Hepatocyte (in vitro differentiated cells): Measurements from ENCODE around the gene PTPN1.

ENCODE experiments used
- CTCF ChIP-seq: fragments of 200-600 bp; sonication (generic); IDR thresholded peaks from 2 replicates; pipeline ENCODE4 v1.5.1; 2016; ENCODE audit warnings: antibody characterized with exemption, mild to moderate bottlenecking; ENCODE audit not compliant: poor library complexity
- EZH2 ChIP-seq: fragments of 200-600 bp; sonication (generic); IDR thresholded peaks from 2 replicates; pipeline ENCODE4 v1.6.1; 2016; ENCODE audit warnings: antibody characterized with exemption, mild to moderate bottlenecking, borderline replicate concordance
- EZH2phosphoT487 ChIP-seq: fragments of 200-600 bp; sonication (generic); IDR thresholded peaks from one replicate; pipeline ENCODE4 v1.6.1; 2018; ENCODE audit warnings: antibody characterized with exemption, mild to moderate bottlenecking, low read depth, moderate library complexity; ENCODE audit not compliant: unreplicated experiment, severe bottlenecking

DNA sequence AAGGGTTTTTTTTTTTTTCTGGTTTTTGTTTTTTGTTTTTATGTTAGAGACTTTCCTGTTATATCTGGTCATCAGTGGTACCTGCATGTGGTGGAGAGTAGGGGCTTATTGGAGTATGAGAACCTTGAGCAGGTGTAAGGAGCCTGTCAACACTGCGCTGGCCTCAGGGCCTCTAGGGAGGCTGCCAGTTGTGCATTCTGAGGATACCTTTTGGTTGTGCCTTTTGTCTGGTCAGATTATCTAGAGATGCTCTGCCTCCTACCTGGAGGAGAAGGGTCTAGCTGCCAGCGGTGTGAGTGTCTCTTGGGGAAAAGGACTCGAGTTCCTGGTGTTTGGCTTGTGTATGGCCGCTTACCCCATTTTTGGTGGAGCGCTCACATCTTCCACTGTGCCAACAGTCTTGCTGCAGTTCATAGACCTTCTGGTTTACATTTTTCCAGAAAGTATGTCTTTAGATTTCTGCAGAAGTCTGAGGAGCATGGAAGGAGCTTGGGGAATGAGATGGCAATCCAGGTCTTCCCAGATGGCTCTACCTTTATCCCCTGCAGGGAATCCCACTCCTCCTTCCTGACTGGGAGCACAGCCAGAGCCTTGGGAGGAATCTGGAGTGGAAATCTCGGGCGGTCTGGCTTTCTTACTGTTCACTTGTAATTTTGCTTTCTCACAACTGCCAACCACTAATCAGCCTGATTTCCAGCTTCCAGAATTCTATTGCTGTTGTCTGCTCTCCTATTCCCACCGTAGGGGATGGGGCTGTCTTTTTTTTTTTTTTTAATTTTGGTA lies 49.9 kb downstream of the PTPN1 start:
- no peak for TF ChIP-seq CTCF
- no peak for TF ChIP-seq EZH2
- no peak for TF ChIP-seq EZH2phosphoT487
